CD4-positive, alpha-beta T cell (primary cell): ENCODE measurements around the gene LBP. TPM values are rescaled to one million over a fixed set of nuclear protein-coding genes. Genes with fewer than 3 reads are reported as not detected.
A peak's percentile ranks its signal among the peaks of the same experiment; 100 is the strongest.

Experiments
- ATAC-seq: fragments of 200-7000 bp; cut with Tn5 transposase; one replicate; pipeline ENCODE4 v1.10.0; 2022; ENCODE audit warnings: mild to moderate bottlenecking; ENCODE audit not compliant: poor library complexity
- CTCF ChIA-PET: fragments of 350-600 bp; sonication (Branson Sonifier 250); formaldehyde crosslinking; loops from one replicate; lab custom pipeline; 2021; ENCODE audit warnings: antibody characterized with exemption, inconsistent platforms; lab: Charles Lee
- POLR2A ChIA-PET: fragments of 350-600 bp; sonication (Branson Sonifier 250); formaldehyde crosslinking; loops from one replicate; lab custom pipeline; 2021; ENCODE audit warnings: antibody characterized with exemption, inconsistent platforms; lab: Charles Lee
- DNase-seq, 14 experiments: peaks; one replicate each; pipeline ENCODE4 v3.0.0-alpha.2; 2013 to 2020; ENCODE audit warnings: mixed read lengths in 2 of 14
- H3K27ac ChIP-seq, 2 donors: one replicate each; pipeline versions ENCODE4 v1.5.1 to v1.7.0; 2013; ENCODE audit warnings: low read length in 2 of 2, low read depth in 1 of 2, mild to moderate bottlenecking in 1 of 2
- H3K27me3 ChIP-seq, 2 experiments: 1 replicate in 1 of 2; 2 replicates in 1 of 2; pipeline versions ENCODE4 v1.6.1 to v1.7.0; 2013; ENCODE audit warnings: low read length in 2 of 2, control low read depth in 1 of 2, mild to moderate bottlenecking in 1 of 2, moderate library complexity in 1 of 2; ENCODE audit not compliant: insufficient read depth in 2 of 2, control insufficient read depth in 1 of 2
- H3K36me3 ChIP-seq: one replicate; pipeline ENCODE4 v1.6.1; 2013; ENCODE audit warnings: low read length, control low read depth; ENCODE audit not compliant: insufficient read depth
- H3K4me1 ChIP-seq: one replicate; pipeline ENCODE4 v1.6.1; 2013; ENCODE audit warnings: low read length, control low read depth; ENCODE audit not compliant: insufficient read depth
- H3K4me3 ChIP-seq: one replicate; pipeline ENCODE4 v1.5.1; 2013; ENCODE audit warnings: mild to moderate bottlenecking, low read length, moderate library complexity
- H3K9me3 ChIP-seq, 2 experiments: 1 replicate in 1 of 2; 2 replicates in 1 of 2; pipeline versions ENCODE4 v1.6.1 to v1.7.0; 2013; ENCODE audit warnings: low read length in 2 of 2, mild to moderate bottlenecking in 2 of 2, control low read depth in 1 of 2, moderate library complexity in 1 of 2; ENCODE audit not compliant: control insufficient read depth in 1 of 2, insufficient read depth in 1 of 2
- H3K27ac Mint-ChIP-seq: one replicate; pipeline ENCODE4 v1.8.0; 2020; ENCODE audit warnings: mixed read lengths
- H3K27me3 Mint-ChIP-seq: one replicate; pipeline ENCODE4 v1.8.0; 2021; ENCODE audit warnings: mixed read lengths
- H3K36me3 Mint-ChIP-seq: one replicate; pipeline ENCODE4 v1.8.0; 2021; ENCODE audit warnings: low read depth, mixed read lengths
- H3K4me1 Mint-ChIP-seq: one replicate; pipeline ENCODE4 v1.8.0; 2021; ENCODE audit warnings: low read depth, mixed read lengths
- H3K4me3 Mint-ChIP-seq: one replicate; pipeline ENCODE4 v1.8.0; 2020; ENCODE audit warnings: mild to moderate bottlenecking, mixed read lengths
- H3K9me3 Mint-ChIP-seq: one replicate; pipeline ENCODE4 v1.8.0; 2020; ENCODE audit warnings: mixed read lengths
- intact Hi-C, 2 experiments: fragments of 100-400 bp; cut with DNase I in 1 of 2; cut with micrococcal nuclease in 1 of 2; formaldehyde crosslinking; loops; one replicate each; pipeline versions ENCODE4 v1.15.1 to v1.9.0; 2023 to 2025; cut with DNase I, micrococcal nuclease
- total RNA-seq, 174 experiments: library from RNA in 2 of 174; stranded (reverse) in 2 of 174; gene quantifications; one replicate each; pipeline ENCODE4 v1.2.3 and lab custom pipeline; 2021 to 2026
- TF ChIP-seq, protein P1 (sequence below): fragments of 200-600 bp; IDR thresholded peaks from one replicate; pipeline ENCODE4 v1.8.0; 2022; ENCODE audit warnings: antibody characterized with exemption, mild to moderate bottlenecking

LBP gene
- total RNA-seq, 2 experiments from 2014 or later: not detected

DNA sequence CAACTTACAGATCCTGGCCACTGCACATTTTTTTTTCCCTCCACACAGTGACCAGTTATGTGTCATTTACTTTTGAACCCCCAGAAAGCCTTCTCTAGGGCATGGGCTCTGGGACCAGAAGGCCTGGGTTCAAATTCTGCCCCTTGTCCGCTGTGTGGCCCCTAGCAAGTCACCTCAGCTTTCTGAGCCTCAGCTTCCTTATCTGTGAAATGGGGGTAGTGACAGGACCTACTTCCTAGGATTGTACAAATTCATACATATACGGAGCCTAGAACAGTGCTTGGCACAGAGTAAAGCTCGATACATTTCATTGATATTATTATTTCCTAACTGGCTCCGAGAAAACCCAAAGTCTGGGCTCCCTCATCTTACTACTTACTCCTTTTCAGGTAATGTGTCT is 40.7 kb upstream of the LBP start:
- H3K36me3 Mint-ChIP-seq: no peaks in the 10 kb centered on the region
- TF ChIP-seq, protein P1, sequence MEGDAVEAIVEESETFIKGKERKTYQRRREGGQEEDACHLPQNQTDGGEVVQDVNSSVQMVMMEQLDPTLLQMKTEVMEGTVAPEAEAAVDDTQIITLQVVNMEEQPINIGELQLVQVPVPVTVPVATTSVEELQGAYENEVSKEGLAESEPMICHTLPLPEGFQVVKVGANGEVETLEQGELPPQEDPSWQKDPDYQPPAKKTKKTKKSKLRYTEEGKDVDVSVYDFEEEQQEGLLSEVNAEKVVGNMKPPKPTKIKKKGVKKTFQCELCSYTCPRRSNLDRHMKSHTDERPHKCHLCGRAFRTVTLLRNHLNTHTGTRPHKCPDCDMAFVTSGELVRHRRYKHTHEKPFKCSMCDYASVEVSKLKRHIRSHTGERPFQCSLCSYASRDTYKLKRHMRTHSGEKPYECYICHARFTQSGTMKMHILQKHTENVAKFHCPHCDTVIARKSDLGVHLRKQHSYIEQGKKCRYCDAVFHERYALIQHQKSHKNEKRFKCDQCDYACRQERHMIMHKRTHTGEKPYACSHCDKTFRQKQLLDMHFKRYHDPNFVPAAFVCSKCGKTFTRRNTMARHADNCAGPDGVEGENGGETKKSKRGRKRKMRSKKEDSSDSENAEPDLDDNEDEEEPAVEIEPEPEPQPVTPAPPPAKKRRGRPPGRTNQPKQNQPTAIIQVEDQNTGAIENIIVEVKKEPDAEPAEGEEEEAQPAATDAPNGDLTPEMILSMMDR: no peak
- no peak overlapping the region for H3K4me3 ChIP-seq
- peaks cover 78% of the 10 kb centered on the region for H3K27me3 Mint-ChIP-seq
- no peak overlapping the region for H3K27ac ChIP-seq
- peaks cover 10% of the 10 kb centered on the region for H3K4me1 ChIP-seq
- peaks cover 0 to 14% of the 10 kb centered on the region in 2 experiments for H3K9me3 ChIP-seq
- DNase-seq: no peak
- peaks cover 30 to 69% of the 10 kb centered on the region in 2 experiments for H3K27me3 ChIP-seq
- ATAC-seq: no peak
- peaks cover 12% of the 10 kb centered on the region for H3K4me1 Mint-ChIP-seq
- H3K4me3 Mint-ChIP-seq: no peak overlapping the region
- H3K36me3 ChIP-seq: no peaks in the 10 kb centered on the region
- H3K9me3 Mint-ChIP-seq: no peaks in the 10 kb centered on the region
- ChIA-PET POLR2A (no interaction called here), CTCF (no interaction called here)
- no peak overlapping the region for H3K27ac Mint-ChIP-seq
- intact Hi-C loops: no loop called here

GRCh38 chr20:38306379-38306778 is 39.9 kb upstream of the LBP start:
- Mint-ChIP-seq H3K4me1 (peaks cover 12% of the 10 kb centered on the region), H3K9me3 (no peaks in the 10 kb centered on the region), H3K4me3 (no peak overlapping the region), H3K27ac (no peak overlapping the region), H3K27me3 (peaks cover 76% of the 10 kb centered on the region), H3K36me3 (no peaks in the 10 kb centered on the region)
- H3K36me3 ChIP-seq: no peaks in the 10 kb centered on the region
- no peak for ATAC-seq
- DNase-seq: no peak
- peaks cover 10% of the 10 kb centered on the region for H3K4me1 ChIP-seq
- no peak overlapping the region for H3K4me3 ChIP-seq
- CTCF ChIA-PET: no interaction called here
- peaks cover 29 to 69% of the 10 kb centered on the region in 2 experiments for H3K27me3 ChIP-seq
- intact Hi-C loops: no loop called here
- POLR2A ChIA-PET: no interaction called here
- H3K9me3 ChIP-seq: peaks cover 0 to 16% of the 10 kb centered on the region in 2 experiments
- no peak overlapping the region for H3K27ac ChIP-seq
- TF ChIP-seq, protein P1: no peak

DNA sequence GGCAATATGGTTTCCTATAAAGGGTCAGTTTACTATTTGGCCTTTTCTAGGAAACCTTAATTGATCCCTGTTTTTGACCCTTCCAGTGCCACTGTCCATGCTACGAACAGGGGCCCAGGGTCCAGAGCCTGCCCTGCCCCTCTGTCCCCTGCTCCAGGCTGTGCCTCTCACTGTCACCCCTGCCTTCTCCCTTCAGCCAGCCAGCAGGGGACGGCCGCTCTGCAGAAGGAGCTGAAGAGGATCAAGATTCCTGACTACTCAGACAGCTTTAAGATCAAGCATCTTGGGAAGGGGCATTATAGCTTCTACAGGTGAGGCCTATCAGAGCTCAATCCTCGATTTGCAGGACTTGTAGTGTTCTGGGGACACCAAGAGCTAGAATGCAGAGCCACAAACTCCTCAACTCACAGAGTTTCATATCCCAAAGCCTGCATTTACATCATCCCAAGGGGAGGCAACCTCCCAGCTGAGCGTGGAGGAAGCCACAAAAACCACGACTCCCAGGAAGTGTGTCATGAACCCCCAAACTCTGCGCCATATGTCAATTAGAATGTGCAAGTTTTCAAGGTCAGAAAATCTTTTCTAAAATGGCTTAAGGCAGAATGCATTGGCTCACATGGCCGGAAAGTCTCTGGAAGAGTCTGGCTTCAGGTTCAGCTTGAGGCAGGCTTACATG is 38.8 kb upstream of the LBP start:
- ChIA-PET POLR2A (no interaction called here), CTCF (no interaction called here)
- intact Hi-C loops: no loop called here
- H3K4me3 ChIP-seq: no peak overlapping the region
- Mint-ChIP-seq H3K27ac (no peak overlapping the region), H3K36me3 (no peaks in the 10 kb centered on the region), H3K4me1 (peaks cover 12% of the 10 kb centered on the region), H3K27me3 (peaks cover 69% of the 10 kb centered on the region), H3K4me3 (no peak overlapping the region), H3K9me3 (peaks cover 2% of the 10 kb centered on the region)
- TF ChIP-seq, protein P1: no peak
- H3K27me3 ChIP-seq: peaks cover 29 to 69% of the 10 kb centered on the region in 2 experiments
- peaks cover 0 to 16% of the 10 kb centered on the region in 2 experiments for H3K9me3 ChIP-seq
- DNase-seq (peak in 2 of 14 experiments; percentile 20 to 26), ATAC-seq (no peak)
- no peak overlapping the region for H3K27ac ChIP-seq
- H3K4me1 ChIP-seq: peaks cover 10% of the 10 kb centered on the region
- no peaks in the 10 kb centered on the region for H3K36me3 ChIP-seq
